ENCODE data around the gene CAMK2B.

DNA sequence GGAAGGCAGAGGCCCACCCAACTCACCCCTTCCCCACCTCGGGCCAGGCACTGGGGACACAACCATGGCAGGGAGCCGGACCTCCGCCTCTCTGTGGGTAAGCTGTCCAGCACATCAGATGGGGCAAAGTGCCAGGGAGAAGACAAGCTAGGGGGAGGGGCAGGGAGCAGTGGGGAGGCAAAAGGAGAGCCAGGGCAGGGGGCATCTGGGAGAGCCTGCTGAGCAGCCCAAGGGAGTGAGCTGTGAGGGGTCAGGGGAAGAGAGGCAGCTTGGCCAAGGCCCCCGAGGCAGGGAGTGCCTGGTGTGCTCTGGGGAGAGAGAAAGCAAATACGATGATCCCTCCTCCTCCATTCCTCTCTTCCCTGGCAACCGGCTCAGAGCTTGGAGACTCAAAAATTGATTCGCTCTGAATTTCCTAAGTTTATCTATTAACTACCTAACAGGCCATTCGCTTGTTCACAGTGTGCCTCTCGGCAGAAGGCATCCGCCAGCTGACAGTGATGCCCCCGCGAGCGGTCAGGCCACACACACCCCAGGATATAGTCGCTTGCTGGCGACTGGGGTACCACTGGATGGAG lies 4.5 kb downstream of the CAMK2B start:
- TF ChIP-seq, protein P1, sequence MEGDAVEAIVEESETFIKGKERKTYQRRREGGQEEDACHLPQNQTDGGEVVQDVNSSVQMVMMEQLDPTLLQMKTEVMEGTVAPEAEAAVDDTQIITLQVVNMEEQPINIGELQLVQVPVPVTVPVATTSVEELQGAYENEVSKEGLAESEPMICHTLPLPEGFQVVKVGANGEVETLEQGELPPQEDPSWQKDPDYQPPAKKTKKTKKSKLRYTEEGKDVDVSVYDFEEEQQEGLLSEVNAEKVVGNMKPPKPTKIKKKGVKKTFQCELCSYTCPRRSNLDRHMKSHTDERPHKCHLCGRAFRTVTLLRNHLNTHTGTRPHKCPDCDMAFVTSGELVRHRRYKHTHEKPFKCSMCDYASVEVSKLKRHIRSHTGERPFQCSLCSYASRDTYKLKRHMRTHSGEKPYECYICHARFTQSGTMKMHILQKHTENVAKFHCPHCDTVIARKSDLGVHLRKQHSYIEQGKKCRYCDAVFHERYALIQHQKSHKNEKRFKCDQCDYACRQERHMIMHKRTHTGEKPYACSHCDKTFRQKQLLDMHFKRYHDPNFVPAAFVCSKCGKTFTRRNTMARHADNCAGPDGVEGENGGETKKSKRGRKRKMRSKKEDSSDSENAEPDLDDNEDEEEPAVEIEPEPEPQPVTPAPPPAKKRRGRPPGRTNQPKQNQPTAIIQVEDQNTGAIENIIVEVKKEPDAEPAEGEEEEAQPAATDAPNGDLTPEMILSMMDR (conservative IDR thresholded peaks at IDR 0.05; ENCODE audit: low read depth, low read length): no peak
- TF ChIP-seq EZH2 (IDR thresholded peaks at IDR 0.05; ENCODE audit: borderline replicate concordance, low read depth, low read length, poor library complexity, severe bottlenecking): no peak
